DMS114 treated with DMSO at 0.1 percent for 48 hours (cell line): ENCODE measurements around the gene AXDND1.

Experiments
- DNase-seq: peaks from one replicate; lab custom pipeline; 2025; ENCODE audit not compliant: unreplicated experiment; lab: John Stamatoyannopoulos, UW

Gene AXDND1, protein sequence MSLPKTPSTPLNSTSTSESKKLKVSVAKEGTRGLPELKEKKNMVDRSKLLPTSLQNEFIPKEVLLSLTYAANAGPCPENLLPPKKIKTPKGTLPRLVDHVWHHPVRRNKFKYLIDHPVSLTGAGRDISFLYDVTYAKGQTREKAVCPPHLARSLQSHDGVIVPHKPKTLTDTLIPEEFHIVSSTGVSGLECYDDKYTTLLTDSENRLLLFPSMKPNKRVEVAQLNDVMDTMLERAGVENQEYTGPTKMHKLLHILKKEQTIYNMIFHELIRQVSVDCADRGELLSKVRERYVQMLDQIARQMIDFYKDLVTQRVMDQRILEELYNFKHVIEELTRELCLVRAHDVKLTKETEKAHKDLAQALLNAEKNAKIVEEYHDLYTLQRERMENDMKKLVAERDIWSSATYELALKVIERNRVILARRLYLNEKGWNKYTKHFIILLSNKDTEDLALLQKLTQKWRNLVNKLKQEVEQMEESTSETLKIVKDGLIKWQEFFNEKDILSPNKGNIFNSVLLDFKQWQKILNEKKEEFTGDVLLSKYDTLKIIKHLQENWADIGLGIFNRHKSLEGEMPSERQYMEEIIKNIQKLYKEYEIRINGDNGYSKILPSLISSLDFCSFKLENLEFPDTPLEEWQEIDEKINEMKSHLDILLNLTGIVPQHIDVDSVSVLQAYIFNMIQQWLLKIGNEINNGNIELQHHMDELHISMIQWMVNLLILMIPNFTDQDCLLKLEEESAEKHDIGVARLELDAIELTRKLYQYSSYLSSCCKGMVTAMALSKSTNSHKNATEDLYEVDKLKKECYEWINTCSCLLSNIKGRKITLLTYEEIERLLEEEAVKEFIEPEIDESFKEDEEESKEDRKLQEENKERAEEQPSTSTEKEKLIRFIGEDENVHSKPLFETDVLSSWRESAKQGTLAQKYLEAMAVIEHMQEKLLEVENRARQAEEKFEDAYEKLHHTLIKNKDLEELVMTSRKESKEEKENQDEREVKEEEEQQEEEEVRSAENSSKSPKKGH

DNA sequence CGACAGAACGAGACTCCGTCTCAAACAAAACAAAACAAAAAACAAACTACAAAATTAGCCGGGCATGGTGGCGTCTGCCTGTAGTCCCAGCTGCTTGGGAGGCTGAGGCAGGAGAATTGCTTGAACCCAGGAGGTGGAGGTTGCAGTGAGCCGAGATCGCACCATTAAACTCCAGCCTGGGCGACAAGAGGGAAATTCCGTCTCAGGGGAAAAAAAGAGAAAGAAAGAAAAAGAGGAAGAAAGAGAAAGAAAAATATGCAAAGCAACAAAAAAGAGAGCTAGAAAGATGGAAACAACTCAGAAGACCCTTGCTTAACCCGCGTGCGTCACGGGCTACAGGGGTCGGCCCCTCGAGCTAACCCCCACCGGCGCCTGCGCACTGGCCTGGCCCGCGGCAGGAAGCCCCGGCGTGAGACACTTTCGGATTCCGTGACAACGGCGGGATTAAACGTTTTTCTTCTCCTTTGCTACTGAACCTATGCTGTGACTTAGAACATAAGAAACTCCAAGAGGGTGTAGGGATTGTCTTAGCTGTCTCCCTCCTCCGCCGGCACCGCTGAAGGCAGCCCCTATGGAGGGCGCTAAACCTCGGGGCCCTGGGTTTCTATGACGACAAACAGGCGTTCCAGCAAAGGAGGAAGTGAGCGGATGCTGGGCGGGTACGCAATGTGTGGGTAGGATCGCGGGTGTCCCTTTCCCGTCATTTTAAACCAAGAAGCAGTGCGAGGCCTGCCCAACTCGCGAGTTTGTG, at the start of gene AXDND1:
AXDND1 (plus strand) TSS at position 630 of the 751 bp plus-strand sequence. CDS start 539 bp downstream, outside the sequence.
- DNase-seq: peak; percentile 91

DNA sequence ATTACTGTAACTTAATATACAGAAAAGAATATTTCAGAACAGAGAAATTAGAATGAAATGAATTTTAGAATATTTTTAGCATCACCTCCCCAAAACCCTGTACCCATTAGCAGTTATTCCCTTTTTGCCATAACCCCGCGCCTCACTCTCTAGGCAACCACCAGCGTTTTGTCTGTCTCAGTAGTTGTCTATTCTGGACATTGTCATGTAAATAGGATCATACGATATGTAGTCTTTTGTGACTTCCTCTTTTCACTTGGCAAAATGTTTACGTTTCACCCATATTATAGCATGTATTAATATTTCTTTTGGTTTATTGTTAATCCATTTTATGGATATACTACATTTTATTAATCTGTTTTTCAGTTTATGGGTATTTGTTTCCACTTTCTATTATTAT, 47.3 kb upstream of the AXDND1 start:
- no peak for DNase-seq

DNA sequence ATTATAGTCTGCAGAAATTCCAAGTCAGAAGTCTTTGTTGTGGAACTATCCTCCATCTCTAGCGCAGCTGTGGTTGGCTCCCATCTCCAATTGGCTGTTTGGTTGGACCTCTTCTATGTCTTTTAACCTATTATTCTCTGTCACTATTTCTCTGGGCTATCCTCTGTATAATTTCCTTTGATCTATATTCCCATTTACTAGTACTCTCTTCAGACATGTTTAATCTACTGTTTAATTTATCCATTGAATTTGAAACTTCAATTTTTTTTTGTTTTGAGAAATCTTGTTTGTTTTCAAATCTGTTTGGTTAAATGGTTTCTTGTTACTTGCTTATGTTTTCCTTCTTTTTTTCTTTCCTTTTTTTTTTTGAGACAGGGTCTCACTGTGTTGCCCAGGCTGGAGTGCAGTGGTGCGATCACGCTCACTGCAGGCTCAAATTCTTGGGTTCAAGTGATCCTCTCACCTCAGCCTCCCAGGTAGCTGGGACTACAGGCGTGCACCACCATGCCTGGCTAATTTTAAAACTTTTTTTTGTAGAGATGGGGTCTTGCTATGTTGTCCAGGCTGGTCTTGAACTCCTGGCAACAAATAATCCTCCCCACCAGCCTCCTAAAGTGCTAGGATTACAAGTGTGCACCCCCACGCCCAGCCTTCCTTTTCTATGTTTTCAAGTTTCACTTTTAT, 44.1 kb upstream of the AXDND1 start:
- DNase-seq: no peak

DNA sequence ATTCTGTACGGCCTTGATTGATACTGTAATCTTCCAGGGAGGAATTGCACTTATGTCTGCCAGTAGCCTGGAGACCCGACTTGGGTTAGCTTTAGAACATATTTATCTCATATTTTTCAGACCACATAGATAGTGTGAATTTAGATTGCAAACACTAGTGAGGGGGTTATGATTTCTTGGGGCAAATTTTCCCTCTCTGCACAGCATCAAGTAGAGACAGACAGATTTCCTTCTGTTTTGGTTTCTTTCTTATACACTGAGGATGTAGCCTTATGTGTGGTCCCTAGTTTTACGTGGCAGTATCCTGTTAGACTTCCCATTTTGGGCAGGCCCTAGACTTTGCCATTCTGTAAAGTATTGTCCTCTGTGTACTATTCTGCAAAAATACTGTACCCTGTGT, 43.2 kb upstream of the AXDND1 start:
- DNase-seq: no peak

DNA sequence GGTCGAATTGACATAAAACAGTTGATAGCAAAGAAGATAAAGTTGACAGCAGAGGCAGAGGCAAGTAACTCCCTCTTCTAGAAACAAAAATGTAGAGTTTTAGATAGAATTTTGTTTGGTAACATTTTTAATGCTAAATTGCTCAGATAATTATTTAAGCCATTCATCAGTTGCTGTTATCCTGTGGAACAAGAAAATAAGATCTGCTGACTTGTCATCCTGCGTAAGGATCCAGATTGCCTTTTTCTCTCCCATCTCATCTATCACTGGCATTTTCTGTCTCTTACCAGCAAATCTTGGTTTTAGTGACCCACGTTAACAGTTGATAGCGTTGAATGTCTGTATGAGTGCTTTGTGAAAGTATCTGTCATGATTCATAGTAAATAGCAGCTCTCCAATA, 42.3 kb upstream of the AXDND1 start:
- DNase-seq: no peak

DNA sequence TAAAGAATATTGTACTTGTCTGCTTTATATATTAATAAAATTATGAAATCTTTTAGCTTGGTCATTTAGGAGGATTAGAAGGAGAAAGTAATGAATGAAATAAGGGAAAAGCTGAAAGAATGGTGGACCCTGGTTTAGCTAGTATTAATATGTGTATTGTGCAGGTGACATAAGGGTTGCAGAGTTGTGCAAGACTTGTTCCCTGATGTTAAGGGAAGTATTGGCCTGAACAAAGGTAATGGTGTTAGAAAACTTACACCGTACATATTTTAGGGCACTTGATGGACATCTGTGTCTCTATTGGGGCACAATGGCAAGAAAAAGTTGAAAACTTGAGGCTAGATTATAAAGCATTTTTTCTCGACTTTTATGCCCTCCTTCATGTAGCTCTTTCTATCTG, 39.9 kb upstream of the AXDND1 start:
- no peak for DNase-seq

DNA sequence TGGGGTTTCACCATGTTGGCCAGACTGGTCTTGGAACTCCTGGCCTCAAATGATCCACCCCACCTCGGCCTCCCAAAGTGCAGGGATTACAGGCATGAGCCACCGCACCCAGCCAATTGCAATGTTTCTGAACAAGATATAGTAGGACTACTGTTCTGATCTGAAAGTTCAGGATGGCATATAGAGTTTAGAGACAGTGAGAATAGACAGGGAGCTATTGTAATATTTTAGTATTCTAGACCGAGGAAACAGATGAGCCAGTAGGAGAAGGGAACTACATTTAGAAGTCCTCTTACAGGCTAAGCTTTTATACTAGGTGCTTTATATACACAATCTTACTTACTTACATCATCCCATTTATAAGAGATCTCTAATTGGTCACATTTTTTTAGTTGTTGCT, 39.0 kb upstream of the AXDND1 start:
- DNase-seq: no peak

DNA sequence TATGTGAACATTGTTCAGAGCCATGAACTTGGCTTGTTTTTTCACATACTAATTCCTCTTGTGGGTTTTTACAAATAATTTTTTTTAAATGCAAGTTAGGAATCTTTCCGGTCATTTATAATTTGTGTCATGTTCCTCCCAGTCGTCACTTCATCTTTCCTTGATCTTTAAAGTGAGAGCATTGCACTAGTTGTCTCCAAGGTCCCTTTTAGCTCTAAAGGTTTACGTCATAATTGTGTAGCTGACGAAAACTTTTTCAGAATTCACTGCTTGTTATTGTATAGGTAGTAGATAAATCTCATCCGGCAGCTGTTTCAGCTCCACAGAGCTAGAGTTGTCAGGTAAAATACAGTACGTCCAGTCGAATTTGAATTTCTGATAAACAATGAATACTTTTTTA, 38.6 kb upstream of the AXDND1 start:
- no peak for DNase-seq

DNA sequence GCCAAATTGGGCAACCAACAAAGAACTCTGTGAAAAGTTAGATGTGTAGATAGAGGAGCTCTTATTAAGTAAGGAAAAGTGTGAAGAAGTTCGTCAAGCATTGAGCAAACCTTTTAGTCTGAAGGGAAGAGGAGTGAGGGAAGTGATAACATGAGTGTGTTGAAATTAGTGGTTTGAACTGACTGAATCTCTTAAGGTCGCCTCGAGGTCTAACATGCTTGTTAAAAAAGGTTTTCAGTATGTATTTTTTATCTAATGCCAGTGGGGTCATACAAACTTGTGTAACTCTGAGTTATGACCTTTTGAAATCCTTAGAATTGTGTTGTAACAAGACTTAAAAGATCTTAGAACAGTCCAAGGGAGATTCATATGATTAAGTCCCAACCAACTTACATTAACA, 38.1 kb upstream of the AXDND1 start:
- no peak for DNase-seq

DNA sequence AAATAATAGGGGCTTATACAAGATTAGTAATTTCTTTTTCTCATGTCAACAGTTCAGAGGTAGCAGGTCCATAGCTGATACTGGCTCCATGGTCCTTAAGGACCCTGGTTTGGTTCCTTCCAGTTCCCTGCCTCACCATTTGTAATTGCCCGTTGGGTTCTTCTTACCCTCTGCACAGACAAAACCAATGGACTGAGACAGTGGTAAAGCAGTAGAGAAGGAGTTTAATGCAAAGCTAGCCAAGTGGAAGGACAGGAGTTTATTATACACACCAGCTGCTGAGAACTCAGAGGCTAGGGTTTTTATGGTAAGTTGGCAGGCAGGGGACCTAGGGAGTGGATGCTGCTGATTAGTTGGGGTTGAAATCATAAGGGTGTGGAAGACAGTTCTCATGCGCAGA, 35.9 kb upstream of the AXDND1 start:
- no peak for DNase-seq

DNA sequence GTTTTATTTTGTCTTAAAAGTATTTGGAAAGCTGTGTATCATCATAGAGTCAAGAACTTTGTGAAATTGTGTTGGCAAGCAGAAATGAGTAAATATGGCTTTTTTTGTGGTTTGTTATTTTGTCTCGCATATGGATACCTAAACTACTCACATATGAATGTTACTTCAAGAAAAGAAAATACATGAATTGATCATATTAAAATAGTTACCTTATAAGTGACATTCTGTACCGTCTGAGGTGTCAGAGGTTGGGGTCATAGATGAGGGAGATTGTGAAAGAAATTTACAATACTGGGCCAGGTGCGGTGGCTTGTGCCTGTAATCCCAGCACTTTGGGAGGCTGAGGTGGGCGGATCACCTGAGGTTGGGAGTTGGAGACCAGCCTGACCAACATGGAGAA, 31.3 kb upstream of the AXDND1 start:
- DNase-seq: no peak

DNA sequence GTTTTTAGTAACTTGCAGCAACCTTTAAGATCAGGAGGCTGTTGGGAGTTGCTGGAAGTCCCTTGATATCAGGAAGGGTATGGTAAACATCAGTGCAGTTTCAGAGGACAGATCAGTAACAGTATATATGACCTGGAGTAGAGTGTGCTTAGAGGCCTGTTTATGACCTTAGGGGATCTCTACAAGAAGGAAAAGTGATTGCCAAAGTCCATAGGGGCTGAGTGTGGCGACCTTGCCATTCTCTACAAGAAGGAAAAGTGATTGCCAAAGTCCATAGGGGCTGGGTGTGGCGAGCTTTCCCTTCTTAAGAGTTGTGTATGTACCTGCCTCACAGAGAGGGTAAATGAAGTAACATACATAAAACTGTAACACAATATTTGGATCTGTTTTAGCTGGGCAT, 28.5 kb upstream of the AXDND1 start:
- DNase-seq: no peak

DNA sequence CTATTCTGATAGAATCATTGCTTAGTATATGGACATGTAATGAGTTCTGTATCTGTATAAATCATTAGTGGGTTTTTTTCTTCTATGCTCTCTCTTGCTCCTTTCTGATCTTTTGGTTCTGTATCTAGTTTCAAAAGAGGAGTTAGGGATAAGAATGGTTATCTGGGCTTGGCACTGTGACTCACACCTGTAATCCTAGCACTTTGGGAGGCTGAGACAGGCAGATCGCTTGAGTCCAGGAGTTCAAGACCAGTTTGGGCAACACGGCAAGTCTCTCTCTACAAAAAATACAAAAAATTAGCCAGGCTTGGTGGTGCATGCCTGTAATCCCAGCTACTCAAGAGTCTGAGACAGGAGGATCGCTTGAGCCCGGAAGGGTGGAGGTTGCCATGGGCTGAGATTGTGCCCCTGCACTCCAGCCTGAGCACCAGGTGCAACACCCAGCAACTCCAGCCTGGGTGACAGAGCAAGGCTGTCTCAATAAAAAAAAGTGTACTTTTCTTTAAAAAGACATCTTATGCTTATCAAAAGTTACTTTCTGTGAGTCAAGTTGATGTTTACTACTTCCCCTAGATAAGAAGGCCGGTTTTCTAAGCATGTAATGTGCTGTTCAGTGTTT, 27.7 kb upstream of the AXDND1 start:
- no peak for DNase-seq

DNA sequence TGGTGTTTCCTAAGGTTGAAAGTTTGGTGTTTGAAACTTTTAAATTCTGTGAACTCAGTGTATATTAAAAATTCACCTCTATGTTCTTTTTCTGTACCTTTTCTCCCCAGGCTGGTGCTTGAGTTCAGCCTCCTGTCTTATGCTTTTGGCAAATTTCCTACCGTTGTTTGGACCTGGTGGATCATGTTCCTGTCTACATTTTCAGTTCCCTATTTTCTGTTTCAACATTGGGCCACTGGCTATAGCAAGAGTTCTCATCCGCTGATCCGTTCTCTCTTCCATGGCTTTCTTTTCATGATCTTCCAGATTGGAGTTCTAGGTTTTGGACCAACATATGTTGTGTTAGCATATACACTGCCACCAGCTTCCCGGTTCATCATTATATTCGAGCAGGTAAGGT, 24.9 kb upstream of the AXDND1 start:
- DNase-seq: no peak

DNA sequence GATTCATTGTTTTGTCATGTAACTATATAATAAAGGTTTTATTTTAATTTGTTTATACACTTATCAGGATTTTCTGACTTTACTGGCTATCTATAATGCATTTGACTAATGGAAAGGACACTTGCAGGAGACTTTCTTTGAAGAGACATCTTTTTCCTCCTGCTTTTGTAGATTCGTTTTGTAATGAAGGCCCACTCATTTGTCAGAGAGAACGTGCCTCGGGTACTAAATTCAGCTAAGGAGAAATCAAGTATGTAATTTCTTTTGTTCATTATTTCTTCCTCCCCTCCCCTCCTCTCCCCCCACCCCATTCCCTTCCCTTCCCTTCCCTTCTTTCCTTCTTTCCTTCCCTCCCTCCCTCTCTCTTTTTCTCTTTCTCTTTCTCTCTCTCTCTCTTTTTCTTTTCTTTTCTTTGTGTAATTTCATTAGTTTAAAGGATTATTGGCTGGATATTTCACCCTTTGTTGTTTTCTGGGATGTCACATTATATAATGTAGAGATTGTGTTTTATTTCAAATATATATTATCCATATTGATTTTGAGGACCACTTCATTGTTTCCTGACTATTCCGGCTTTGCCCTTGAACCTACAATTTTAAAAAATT, 23.7 kb upstream of the AXDND1 start:
- no peak for DNase-seq

DNA sequence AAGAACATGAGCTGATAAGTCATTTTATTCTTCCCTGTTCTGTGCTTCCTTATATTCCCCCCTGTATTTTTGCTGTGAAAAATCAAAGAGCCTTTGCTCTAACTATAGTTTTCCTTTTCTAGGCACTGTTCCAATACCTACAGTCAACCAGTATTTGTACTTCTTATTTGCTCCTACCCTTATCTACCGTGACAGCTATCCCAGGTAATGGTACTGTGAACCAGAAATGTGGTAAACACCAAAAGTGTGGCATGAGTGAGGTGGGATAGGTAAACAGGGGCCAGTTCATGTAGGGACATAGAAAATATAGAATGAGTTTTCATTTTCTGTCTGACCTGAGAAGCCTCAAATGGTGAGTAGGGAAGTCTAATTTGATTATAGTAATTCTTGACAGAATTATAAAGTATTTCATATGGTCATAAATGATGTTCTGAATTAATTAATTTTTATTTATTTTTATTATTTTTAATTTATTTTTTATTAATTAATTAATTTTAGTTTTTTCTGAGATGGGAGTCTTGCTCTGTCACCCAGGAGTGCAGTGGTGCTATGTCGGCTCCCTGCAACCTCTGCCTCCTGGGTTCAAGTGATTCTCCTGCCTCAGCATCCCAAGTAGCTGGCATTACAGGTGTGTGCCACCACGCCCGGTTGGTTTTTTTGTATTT, 22.9 kb upstream of the AXDND1 start:
- DNase-seq: no peak

DNA sequence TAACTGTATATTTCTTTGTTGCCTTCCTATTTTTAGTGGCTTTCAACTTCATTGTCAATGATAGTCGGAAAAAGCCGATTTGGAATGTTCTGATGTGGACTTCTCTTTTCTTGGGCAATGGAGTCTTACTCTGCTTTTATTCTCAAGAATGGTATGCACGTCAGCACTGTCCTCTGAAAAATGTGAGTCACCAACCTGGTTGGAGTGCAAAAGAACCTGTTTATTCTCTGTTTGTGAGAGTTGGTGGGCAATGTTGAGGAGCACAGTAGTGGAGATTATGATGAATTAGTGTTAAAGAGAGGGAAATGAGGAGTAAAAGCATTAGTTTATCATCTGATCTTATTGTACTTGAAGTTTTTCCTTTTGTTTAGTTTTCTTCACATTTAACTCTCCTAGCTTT, 14.5 kb upstream of the AXDND1 start:
- DNase-seq: no peak

DNA sequence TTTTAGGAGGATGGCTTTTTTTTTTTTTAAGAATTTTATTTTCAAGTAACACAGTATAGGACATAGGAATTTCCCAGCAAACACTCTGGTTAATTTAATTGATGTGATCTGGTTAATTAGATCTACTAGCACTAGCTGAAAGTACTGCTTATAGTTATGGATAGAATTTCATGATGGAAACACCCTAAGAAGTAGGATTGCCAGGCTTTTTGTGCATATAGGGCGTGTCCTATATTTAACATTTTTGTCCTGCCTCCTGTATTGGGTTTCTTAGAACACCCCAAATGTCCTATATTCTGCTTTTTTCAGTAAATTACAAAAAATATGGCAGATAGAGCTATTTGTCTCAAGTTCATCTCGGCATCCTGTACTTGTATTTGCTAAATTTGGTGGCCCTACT, 13.5 kb upstream of the AXDND1 start:
- no peak for DNase-seq

DNA sequence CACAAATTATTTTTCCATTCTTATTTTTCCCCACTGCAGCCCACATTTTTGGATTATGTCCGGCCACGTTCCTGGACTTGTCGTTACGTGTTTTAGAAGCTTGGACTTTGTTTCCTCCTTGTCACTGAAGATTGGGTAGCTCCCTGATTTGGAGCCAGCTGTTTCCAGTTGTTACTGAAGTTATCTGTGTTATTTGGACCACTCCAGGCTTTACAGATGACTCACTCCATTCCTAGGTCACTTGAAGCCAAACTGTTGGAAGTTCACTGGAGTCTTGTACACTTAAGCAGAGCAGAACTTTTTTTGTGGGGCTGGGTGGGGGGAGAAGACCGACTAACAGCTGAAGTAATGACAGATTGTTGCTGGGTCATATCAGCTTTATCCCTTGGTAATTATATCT, 12.2 kb upstream of the AXDND1 start:
- no peak for DNase-seq
